Liver (tissue), 3 donors: ENCODE measurements around the gene TTC34.

Experiments
- CTCF ChIP-seq: fragments of 150-350 bp; IDR thresholded peaks from 2 replicates; pipeline ENCODE4 v1.5.1; 2017; ENCODE audit warnings: improper control_type of control experiment, low read depth, low read length; ENCODE audit not compliant: missing input control
- GABPA ChIP-seq, 2 donors: IDR thresholded peaks in 1 of 2; conservative IDR thresholded peaks in 1 of 2; 2 replicates each; pipeline ENCODE4 v1.6.1; 2016; ENCODE audit warnings: antibody characterized with exemption in 2 of 2, mild to moderate bottlenecking in 1 of 2, moderate library complexity in 1 of 2
- HNF4G ChIP-seq: IDR thresholded peaks from 2 replicates; pipeline ENCODE4 v1.6.1; 2016; ENCODE audit warnings: antibody characterized with exemption
- RAD21 ChIP-seq, 2 donors: IDR thresholded peaks; 2 replicates each; pipeline ENCODE4 v1.6.1; 2016; ENCODE audit warnings: antibody characterized with exemption in 2 of 2, mild to moderate bottlenecking in 2 of 2
- REST ChIP-seq: IDR thresholded peaks from 2 replicates; pipeline ENCODE4 v1.6.1; 2016; ENCODE audit warnings: antibody characterized with exemption, mild to moderate bottlenecking
- TAF1 ChIP-seq: conservative IDR thresholded peaks from 2 replicates; pipeline ENCODE4 v1.6.1; 2016; ENCODE audit warnings: antibody characterized with exemption, mild to moderate bottlenecking
- donor health status: healthy.
- donor health status: healthy.

- no peak for TF ChIP-seq HNF4G
- TF ChIP-seq CTCF = no peak
- TF ChIP-seq TAF1 = no peak
- TF ChIP-seq GABPA (IDR thresholded peaks at IDR 0.05 in 1 of 2, conservative IDR thresholded peaks at IDR 0.05 in 1 of 2) = no peak
- TF ChIP-seq RAD21 (IDR thresholded peaks at IDR 0.05) = no peak
- no peak for TF ChIP-seq REST
Observed at GRCh38 chr1:2611621-2612437, 189.7 kb downstream of the TTC34 start.
